Esophagus muscularis mucosa (tissue), 4 donors: ENCODE results near the gene GRAMD4. TPM values are rescaled to one million over a fixed set of nuclear protein-coding genes. Genes with fewer than 3 reads are reported as not detected.

Experiments used
- DNase-seq: peaks from one replicate; pipeline ENCODE4 v3.0.0-alpha.2; 2017; ENCODE audit errors: extremely low spot score
- H3K27ac ChIP-seq, 4 donors: fragments of 200-600 bp; sonication (generic); replicated peaks in 1 of 4; 1 replicate in 3 of 4; 2 replicates in 1 of 4; pipeline ENCODE4 v1.5.1; 2016 to 2019; ENCODE audit warnings: mild to moderate bottlenecking in 1 of 4
- H3K27me3 ChIP-seq, 4 donors: fragments of 200-600 bp; sonication (generic); one replicate each; pipeline versions ENCODE4 v1.5.1 to v1.6.0; 2016 to 2019
- H3K36me3 ChIP-seq, 4 donors: fragments of 200-600 bp; sonication (generic); one replicate each; pipeline ENCODE4 v1.5.1; 2016 to 2019
- H3K4me1 ChIP-seq, 4 donors: fragments of 200-600 bp; sonication (generic); one replicate each; pipeline ENCODE4 v1.5.1; 2016 to 2019
- H3K4me3 ChIP-seq, 4 donors: fragments of 200-600 bp; sonication (generic); 1 replicate in 2 of 4; 2 replicates in 2 of 4; pipeline ENCODE4 v1.5.1; 2016 to 2019; ENCODE audit warnings: mild to moderate bottlenecking in 4 of 4, moderate library complexity in 1 of 4
- H3K9me3 ChIP-seq, 4 donors: fragments of 200-600 bp; sonication (generic); 1 replicate in 3 of 4; 2 replicates in 1 of 4; pipeline ENCODE4 v1.5.1; 2016 to 2019
- CTCF ChIP-seq, 3 experiments: fragments of 200-600 bp in 2 of 3; fragments of 450-650 bp in 1 of 3; sonication (generic) in 2 of 3; IDR thresholded peaks; one replicate each; pipeline ENCODE4 v1.5.1; 2017 to 2019; ENCODE audit warnings: antibody characterized with exemption in 3 of 3, mild to moderate bottlenecking in 2 of 3, moderate library complexity in 1 of 3
- EP300 ChIP-seq: sonication (generic); formaldehyde crosslinking; IDR thresholded peaks from one replicate; pipeline ENCODE4 v1.6.1; 2017; ENCODE audit warnings: antibody characterized with exemption
- POLR2A ChIP-seq: fragments of 450-650 bp; IDR thresholded peaks from one replicate; pipeline ENCODE4 v1.6.1; 2017; ENCODE audit warnings: antibody characterized with exemption, moderate library complexity, mild to moderate bottlenecking, low read depth
- POLR2AphosphoS5 ChIP-seq, 2 donors: sonication (generic); formaldehyde crosslinking; IDR thresholded peaks; one replicate each; pipeline ENCODE4 v1.6.1; 2017; ENCODE audit warnings: antibody characterized with exemption in 2 of 2
- WGBS: methylation state at CpG from one replicate; pipeline ENCODE4 v1.1.5; 2018; 5-methylcytosine and 5-hydroxymethylcytosine counted together
- intact Hi-C: fragments of 100-400 bp; cut with DNase I; formaldehyde crosslinking; loops from one replicate; pipeline ENCODE4 v1.15.1; 2023
- total RNA-seq, 4 donors: library from RNA; depleted of rRNA; stranded (reverse); fragments of >200 nt; gene quantifications; one replicate each; pipeline versions ENCODE4 v1.1.0 to v1.2.1, GENCODE V29; 2016

GRAMD4 gene
- total RNA-seq, 4 donors from 2014 or later: 20.0 to 126 (median 63.8) TPM

- Histone ChIP-seq H3K9me3 (no peaks in the 10 kb centered on the region), H3K27me3 (no peaks in the 10 kb centered on the region), H3K4me1 (peaks cover 44 to 74% (median 63%) of the 10 kb centered on the region in 4 donors), H3K36me3 (peaks cover 0 to 4% (median 0%) of the 10 kb centered on the region in 4 donors), H3K27ac (no peak overlapping the region), H3K4me3 (no peak overlapping the region)
- 89% methylated on average over 8 of the region's 9 CpGs for WGBS
- no peak for DNase-seq
- TF ChIP-seq EP300 (no peak), POLR2A (no peak), POLR2AphosphoS5 (IDR thresholded peaks at IDR 0.05) (no peak), CTCF (IDR thresholded peaks at IDR 0.05) (no peak)
- intact Hi-C loops: no loop called here
These were observed 33.1 kb upstream of the GRAMD4 start for GRCh38 chr22:46587061-46587460.

GRCh38 chr22:46587492-46588278 is 32.5 kb upstream of the GRAMD4 start:
- H3K36me3 ChIP-seq: peaks cover 0 to 4% (median 0%) of the 10 kb centered on the region in 4 donors
- peak overlapping the region in 1 of 4 donors; percentile 4 for H3K4me3 ChIP-seq
- TF ChIP-seq POLR2AphosphoS5 (IDR thresholded peaks at IDR 0.05) (no peak), CTCF (IDR thresholded peaks at IDR 0.05) (no peak), EP300 (no peak), POLR2A (no peak)
- no peak for DNase-seq
- H3K27ac ChIP-seq: no peak overlapping the region
- no peaks in the 10 kb centered on the region for H3K27me3 ChIP-seq
- no peaks in the 10 kb centered on the region for H3K9me3 ChIP-seq
- H3K4me1 ChIP-seq: peaks cover 49 to 74% (median 67%) of the 10 kb centered on the region in 4 donors
- WGBS: 73% methylated on average over 12 of the region's 21 CpGs
- intact Hi-C loops: no loop called here

GRCh38 chr22:46588279-46589140 is 31.7 kb upstream of the GRAMD4 start:
- Histone ChIP-seq H3K36me3 (peaks cover 0 to 4% (median 0%) of the 10 kb centered on the region in 4 donors), H3K9me3 (no peaks in the 10 kb centered on the region), H3K27ac (no peak overlapping the region), H3K4me1 (peaks cover 54 to 82% (median 75%) of the 10 kb centered on the region in 4 donors), H3K4me3 (no peak overlapping the region), H3K27me3 (no peaks in the 10 kb centered on the region)
- no peak for TF ChIP-seq POLR2A
- no peak for TF ChIP-seq POLR2AphosphoS5 (IDR thresholded peaks at IDR 0.05)
- intact Hi-C loops: no loop called here
- no peak for DNase-seq
- WGBS: 92% methylated on average over 21 of the region's 29 CpGs

GRCh38 chr22:46589141-46589748 is 30.9 kb upstream of the GRAMD4 start:
- Histone ChIP-seq H3K27me3 (no peaks in the 10 kb centered on the region), H3K9me3 (no peaks in the 10 kb centered on the region), H3K4me3 (no peak overlapping the region), H3K27ac (no peak overlapping the region), H3K4me1 (peaks cover 52 to 82% (median 77%) of the 10 kb centered on the region in 4 donors), H3K36me3 (peaks cover 0 to 4% (median 0%) of the 10 kb centered on the region in 4 donors)
- no peak for TF ChIP-seq EP300
- TF ChIP-seq POLR2AphosphoS5 (IDR thresholded peaks at IDR 0.05): no peak
- TF ChIP-seq CTCF (IDR thresholded peaks at IDR 0.05): no peak
- no peak for TF ChIP-seq POLR2A
- 97% methylated on average over 5 of the region's 9 CpGs for WGBS
- no peak for DNase-seq
- intact Hi-C loops: no loop called here
